ENCODE results near the gene CHDH.

The CHDH gene

DNA sequence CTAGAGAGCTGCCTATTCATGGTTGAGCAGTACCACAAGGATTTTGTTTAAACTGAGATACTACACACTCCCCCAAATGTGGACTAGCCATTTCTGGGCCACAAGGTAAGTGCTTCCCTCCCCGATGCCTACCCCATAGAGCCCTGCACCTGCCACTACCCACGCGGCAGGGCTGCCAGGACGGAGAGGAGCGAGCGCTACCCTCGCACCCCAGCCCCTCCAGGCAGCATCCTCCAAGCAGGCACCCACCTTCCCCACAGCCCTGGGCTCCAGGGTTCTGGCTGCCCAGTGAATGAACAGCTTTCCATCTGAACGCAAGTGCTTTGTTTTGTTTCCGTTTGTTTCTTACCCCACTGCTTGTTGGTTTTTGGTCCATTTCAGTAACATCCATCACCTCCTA is 59.2 kb downstream of the CHDH start:
- DNase-seq = no peak

DNA sequence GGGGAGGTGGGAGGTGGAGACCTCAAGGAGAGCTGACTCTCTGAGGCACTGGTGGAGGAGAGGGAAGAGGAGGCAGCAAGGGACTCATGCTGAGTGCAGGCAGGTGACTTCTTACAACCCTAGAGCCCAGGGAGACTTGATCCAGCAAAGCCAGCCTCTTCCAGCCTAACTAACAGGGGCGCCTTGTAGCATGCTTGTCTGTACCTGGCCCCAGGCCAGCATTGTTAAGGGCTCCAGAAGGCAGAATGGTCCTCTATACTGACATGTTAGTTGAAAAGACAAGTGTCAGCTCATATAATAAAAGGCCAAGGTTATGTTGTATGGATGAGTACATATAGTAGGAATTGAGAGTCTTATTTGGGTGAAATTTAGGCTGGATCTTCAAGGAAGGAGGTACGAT is 65.4 kb downstream of the CHDH start:
- DNase-seq = no peak

DNA sequence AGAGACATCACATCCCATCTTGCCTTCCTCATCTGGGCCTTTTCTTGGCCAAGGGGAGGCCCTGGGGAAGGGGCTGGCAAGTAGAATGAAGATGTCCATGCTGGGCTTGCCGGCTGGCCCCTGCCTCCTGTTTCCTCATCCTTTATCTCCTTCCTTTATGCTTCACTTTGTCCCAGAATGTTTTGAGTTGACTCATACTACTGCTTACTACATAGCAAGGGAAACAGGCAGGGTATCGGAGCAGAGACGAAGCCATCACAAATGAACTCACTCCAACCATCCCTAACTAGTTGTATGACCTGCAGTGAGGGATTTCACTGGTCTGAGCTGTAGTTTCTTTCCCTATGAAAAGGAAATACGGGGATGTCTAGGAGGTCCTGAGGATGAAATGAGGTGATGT is 66.0 kb downstream of the CHDH start:
- no peak for DNase-seq

DNA sequence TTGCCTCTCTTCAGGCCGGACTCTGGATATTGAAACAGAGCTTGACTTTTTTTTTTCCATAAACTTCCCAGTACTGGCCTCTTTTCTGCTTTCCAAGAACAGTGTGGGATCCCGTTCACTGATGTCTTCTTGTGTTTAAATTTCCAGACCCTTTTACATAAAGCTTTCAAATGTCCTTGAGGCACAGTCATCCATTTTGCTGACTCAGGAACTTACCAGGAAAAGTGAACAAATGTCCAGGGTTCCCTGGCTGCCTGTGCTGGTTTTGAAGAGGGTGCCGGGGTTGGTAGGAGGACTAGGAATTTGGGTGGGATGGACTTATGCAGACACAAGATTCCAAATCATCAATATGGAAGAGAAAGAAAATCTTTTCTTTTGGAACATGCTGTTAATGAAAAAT is 68.1 kb downstream of the CHDH start:
- DNase-seq = no peak

DNA sequence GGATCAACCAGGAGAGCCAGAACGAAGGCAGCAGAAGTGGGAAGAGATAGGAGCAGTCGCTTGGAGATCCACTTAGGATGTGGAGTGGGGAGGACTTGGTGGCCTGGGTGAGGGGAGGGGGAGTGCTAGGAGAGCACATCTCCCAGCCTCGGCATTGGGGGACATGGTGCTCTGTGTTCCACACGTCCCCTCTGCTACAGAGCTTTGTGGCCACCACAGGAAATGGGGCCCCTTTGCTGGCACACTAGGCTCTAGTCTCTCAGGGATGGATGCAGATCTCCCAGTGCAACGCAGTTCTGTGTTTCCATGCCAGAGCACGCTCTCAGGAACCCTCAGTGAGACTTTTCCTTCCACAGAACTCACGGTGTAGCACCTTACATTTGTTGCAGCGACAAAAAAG is 68.8 kb downstream of the CHDH start:
- no peak for DNase-seq

DNA sequence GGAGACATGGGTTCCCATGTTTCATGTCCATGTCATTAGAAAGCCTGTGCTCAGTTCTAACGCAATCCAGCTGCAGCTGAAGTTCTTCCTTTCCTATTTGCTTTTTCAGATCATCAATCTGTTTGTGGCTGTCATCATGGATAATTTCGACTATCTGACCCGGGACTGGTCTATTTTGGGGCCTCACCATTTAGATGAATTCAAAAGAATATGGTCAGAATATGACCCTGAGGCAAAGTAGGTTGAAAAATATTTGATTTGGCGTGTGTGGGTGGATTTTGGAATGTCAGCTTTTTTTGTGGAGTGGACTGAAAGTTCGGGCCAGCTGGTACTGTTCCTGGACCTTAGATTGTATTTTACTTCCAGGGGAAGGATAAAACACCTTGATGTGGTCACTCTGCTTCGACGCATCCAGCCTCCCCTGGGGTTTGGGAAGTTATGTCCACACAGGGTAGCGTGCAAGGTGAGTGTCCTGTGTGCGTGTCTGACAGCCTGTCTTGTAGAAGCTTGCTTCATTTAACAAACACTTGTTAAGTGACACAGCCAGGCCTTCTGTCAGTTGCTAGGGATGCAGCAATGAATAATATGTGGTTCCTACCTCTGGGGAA is 69.6 kb downstream of the CHDH start:
- DNase-seq = no peak

DNA sequence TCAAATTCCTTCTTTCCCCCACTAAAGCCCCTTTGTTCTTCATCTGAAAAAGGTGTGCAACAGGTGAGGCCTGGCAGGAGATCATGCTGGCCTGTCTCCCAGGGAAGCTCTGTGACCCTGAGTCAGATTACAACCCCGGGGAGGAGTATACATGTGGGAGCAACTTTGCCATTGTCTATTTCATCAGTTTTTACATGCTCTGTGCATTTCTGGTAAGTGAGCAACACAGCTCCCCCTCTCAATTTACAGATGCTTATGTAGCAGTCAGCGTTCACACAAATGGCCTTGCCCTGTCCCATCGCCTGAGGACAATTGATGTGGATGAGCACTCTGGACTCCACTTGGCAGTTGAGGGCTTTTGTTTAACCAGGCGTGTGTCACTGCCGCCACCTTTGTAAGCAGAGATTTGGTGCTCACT is 70.4 kb downstream of the CHDH start:
- no peak for DNase-seq

DNA sequence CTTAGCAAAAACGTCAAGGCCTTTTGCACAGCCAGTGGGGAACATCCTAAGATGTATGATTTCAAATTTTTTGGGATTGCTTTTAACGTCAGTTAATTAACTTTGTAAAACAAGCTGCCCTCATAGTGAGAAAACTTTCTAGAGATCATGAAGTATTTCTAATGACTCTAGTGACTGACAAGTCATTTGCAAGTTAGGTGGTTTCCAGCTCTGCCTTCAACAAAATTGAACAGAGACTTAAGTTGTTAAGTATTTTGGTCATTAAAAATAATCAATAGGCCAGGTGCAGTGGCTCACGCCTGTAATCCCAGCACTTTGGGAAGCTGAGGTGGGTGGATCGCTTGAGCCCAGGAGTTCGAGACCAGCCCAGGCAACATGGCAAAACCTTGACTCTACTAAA is 71.2 kb downstream of the CHDH start:
- no peak for DNase-seq

DNA sequence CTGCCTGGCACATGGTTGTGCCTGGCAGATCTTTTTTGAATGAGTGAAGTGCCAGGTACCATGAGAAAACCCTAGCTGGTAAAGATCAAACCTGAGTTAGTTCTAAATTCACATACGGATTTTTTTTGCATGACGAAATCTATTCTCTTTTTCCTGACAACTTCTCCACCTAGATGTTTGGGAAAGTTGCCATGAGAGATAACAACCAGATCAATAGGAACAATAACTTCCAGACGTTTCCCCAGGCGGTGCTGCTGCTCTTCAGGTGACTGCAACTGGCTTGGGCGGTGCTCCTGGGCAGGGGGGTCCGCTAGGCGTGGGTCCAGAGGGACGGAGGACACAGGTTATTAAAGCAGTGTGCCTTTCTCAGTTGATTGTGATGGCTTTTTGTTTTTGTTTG is 71.8 kb downstream of the CHDH start:
- no peak for DNase-seq

DNA sequence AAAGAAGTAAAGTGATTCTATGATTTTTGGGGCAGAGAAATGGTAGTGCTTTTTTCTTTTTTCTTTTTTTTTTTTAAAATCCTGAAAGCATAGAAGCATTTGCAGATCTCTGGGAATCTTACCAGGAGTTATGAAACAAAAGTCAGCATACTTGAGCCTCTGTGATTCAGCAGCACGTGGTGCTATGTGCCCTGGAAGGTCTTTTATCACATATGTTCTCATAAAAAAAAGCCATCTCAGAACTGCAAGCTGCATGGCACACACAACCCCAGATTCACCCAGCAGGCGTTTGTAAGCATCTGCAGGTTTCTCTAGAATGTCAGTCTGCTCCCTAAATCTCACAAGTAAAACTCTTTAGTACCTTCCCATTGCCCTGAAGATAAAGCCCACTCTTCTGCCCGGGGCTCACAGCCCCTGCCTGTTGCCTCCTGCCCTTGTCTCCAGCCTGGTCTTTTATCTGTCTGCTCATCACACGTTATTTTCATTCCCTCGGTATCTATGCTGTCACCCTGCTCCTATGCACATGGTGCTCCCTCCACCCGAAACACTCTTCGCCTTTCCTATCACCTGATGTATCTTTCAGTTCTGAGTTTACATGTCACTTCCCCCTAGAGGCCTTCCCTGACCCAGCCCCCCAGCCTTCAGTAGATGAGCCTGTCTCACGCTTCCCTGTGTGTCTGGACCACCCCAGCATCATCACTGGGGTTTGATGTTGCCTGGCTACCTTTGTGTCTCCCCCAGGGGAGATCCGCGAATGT is 72.4 kb downstream of the CHDH start:
- DNase-seq = no peak

DNA sequence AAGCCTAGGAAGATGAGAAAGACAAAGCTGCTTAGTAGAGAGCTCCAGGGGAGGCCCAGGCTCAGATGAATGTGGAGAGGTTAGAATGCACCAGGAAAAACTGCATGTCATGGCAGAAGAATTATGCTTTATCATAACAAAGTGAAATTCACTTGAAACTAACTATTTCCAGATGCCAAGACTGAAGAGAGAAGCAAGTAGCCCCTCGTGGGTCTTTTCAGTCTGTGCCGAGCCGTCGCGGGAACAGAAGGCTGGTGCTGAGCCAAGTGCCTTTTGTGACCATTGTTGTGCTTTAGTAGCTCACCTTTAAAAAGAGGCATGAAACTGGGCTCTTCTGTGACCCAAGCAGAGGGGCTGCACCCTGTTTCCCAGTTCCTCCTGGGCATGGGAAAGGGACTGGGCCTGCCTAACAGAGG is 73.2 kb downstream of the CHDH start:
- DNase-seq = no peak

DNA sequence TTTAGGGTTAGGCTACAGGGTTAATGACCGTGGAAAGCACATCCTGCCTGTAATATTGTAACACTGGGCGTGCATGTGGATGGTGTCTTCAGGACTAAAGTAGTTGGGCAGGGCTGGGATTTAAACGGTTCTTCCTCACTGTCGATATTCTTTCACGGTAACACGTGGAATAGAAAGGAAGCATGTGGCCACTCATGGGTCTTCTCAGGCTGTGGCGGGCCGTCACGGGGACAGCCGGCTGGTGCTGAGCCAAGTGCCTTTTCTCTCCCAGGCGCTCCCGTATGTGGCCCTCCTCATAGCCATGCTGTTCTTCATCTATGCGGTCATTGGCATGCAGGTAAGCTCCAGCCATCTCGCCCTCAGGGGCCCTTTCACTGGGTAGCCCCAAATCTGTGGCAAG is 73.7 kb downstream of the CHDH start:
- no peak for DNase-seq

DNA sequence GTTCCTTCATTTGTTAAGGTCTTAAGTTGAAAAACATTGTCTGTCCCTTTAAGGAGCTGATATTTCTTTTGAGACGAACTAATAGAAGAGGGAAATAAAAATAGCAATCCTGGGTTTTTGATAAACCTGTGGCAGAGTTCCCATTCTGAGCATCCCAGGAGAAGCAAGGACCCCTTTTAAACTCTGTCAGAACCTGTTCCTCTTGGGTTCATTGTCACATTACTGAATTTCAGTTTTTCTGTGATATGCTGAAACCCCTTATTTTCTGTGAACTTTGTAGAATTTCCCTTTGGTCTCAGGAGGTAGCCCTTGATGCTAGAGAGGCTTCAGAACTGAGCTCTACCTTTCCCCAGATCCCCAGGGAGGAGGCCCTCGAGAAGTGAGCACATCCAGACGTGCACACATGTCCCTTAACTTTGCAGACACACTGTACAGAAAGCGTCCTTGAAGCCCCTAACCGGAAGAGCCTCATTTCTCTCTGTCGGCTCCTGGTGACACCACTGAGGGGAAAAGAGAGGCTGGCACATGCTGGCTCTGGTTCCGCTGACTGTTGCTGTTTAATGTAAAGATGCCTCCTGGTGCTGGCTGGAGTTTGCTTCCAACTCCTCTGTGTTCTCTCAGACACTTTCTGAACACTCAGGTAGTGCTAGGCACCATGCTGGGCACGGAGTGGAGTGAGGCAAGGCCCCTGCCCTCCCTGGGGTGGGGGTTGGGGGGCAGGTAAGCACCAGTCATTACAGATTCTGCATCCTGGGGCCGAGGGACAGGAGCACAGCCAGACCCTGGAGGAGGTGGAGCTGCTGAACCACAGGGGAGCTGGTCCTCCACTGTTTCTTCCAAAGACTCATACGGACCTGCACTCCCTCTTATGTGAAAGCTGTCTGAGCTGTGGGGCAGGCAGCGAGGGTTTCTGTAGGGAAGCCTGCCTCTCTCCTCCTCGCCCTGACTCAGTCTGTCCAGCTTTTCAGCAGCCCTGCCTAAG is 77.5 kb downstream of the CHDH start:
- DNase-seq = no peak

DNA sequence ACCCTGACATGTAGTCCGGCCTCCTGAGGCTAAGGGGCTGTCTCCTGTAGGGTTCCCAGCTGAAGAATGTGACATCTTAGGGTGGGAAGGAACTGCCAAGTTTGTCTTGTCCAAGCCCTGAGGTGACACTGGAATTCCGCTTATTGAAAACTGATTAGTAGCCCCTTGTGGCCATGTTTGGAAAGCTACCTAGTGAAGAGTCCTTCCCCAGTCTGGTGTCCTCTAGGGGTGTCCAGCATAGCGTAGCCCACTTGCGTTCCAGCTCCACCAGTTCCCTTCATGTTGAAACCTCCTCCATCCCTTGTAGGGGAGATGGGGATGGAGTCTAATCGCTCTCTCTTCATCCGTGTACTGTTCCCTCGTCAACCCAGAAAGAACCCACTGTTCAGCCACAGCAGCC is 79.5 kb downstream of the CHDH start:
- peak; percentile 35 for DNase-seq

DNA sequence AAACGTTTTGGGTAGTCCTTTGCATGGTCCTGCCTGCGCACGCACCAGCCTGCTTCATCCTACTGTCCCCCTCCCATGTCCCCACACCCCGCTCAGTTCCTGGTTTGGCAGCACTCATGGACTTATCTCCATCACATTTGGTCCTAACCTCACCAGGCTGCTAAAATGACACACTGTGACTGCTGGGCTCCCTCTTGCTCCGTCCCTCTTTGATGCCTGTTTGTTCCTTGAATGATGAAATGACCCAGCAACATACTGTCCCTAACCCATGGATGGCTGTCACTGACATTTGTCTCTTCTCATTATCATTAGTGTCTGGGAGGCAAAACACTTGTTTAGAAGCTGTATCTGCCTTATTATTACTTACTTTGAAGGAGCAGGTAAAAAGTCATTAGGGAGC is 80.5 kb downstream of the CHDH start:
- no peak for DNase-seq

DNA sequence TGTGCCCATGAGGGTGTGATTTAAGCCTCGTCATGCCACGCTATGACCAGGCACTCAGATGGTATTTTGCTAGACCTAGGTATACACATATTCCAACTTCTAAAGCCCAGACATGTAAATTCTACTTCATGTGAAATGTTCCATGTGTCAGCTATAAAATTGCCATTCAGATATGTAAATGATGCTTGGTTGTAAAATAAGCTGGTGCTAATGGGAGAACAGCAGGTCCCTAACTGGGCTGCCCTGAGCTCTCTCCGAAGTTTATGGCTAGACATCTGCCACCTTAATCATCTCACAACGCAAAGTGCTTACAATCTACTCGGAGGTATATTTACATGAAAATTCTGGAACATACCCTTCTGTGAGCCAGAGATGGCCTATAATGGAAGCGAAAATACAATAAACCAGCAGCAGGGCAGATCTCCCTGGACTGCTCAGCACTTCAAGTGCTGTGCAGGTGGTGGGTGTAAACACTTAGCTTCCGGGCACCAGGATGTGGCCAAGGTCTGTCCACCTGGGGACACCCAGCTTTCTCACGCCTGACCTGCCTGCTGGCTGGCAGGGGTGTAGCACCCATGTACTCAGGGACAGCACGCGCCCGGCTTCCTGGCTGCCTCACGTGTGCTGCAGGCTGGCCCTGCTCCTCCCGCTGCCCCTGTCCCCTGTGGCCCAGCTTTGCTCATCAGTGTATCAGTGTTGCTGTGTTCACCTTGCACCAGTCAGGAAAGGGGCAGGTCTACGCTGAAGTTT is 82.0 kb downstream of the CHDH start:
- DNase-seq = no peak

DNA sequence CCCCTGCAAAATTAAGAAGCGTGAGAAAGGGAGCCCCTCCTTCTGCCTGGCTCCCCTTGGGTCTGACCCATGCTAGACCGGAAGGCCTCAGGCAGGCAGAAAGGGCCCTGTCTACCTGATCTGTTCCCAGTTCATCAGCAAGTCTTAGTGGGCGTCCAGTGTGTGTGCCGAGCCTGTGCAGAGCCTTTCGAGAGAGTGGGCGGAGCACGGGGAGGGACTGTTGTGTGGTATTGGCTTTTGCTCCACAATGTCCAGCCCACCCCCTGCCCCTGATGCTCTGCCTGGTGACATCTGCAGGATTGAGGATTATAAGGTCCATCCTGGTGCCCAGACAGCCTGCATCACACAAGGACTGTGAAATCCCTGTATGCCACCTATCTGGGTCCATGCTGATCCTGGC is 82.9 kb downstream of the CHDH start:
- no peak for DNase-seq
